GM12873 (cell line): Measurements from ENCODE around the gene DYNLRB2.

Experiments
- CTCF ChIP-seq: IDR thresholded peaks from 2 replicates; pipeline ENCODE4 v1.5.1; 2012; ENCODE audit warnings: low read depth, mild to moderate bottlenecking, moderate library complexity, low read length, control low read depth; ENCODE audit not compliant: insufficient read depth; ENCODE audit errors: missing control alignments

DYNLRB2 gene

GRCh38 chr16:80540516-80541305, at the start of gene DYNLRB2:
Gene DYNLRB2 (plus strand): TSS chr16:80540993. CDS start chr16:80541077, 84 bp downstream.
- TF ChIP-seq CTCF, result no peak

- TF ChIP-seq CTCF, result no peak
These were observed 40.5 kb upstream of the DYNLRB2 start for GRCh38 chr16:80500116-80500859.

- TF ChIP-seq CTCF, result no peak
These were observed 39.8 kb upstream of the DYNLRB2 start for GRCh38 chr16:80500961-80501525.

- TF ChIP-seq CTCF, result no peak
These were observed 37.7 kb upstream of the DYNLRB2 start for GRCh38 chr16:80503107-80503506.

GRCh38 chr16:80507538-80507937, 33.3 kb upstream of the DYNLRB2 start:
- TF ChIP-seq CTCF, result no peak

- TF ChIP-seq CTCF, result no peak
These were observed 30.9 kb upstream of the DYNLRB2 start for GRCh38 chr16:80509872-80510271.
